Loucy (cell line): Measurements from ENCODE around the gene MAPK7.

Experiments used
- EZH2phosphoT487 ChIP-seq: fragments of 200-600 bp; IDR thresholded peaks from 2 replicates; pipeline ENCODE4 v1.6.1; 2018; ENCODE audit warnings: antibody characterized with exemption, mild to moderate bottlenecking, moderate library complexity, borderline replicate concordance
- TF ChIP-seq, protein P1 (sequence below): fragments of 200-600 bp; sonication (generic); conservative IDR thresholded peaks from 2 replicates; pipeline ENCODE4 v1.5.1; 2014; ENCODE audit warnings: mild to moderate bottlenecking, antibody characterized with exemption, low read length

DNA sequence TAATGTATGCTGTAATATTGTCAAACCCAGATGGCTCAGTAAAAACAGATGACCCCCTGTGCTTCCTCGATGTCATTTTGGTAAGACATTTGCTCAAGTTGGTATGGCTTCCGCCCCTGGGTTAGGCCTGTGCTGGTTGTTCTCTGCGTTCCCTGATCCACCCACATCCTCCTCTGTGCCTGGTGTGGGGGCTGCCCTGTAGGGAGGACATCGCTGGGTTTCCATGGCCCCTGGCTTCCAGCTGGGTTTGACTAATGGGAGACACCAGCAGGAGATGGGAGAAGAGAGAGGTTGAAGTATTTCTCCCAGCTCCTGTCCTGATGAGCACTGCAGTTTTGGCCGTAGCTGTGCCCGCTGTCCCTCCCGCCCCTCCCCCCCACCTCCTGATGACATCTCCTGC, 13.1 kb downstream of the MAPK7 start:
- TF ChIP-seq, protein P1, sequence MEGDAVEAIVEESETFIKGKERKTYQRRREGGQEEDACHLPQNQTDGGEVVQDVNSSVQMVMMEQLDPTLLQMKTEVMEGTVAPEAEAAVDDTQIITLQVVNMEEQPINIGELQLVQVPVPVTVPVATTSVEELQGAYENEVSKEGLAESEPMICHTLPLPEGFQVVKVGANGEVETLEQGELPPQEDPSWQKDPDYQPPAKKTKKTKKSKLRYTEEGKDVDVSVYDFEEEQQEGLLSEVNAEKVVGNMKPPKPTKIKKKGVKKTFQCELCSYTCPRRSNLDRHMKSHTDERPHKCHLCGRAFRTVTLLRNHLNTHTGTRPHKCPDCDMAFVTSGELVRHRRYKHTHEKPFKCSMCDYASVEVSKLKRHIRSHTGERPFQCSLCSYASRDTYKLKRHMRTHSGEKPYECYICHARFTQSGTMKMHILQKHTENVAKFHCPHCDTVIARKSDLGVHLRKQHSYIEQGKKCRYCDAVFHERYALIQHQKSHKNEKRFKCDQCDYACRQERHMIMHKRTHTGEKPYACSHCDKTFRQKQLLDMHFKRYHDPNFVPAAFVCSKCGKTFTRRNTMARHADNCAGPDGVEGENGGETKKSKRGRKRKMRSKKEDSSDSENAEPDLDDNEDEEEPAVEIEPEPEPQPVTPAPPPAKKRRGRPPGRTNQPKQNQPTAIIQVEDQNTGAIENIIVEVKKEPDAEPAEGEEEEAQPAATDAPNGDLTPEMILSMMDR: no peak
- no peak for TF ChIP-seq EZH2phosphoT487
